GM18502 (cell line): Measurements from ENCODE around the gene SPOCK1.
"Not testable (repeated sequence)": the region's sequence is repeated elsewhere in the genome, so short reads cannot be mapped to it uniquely, and the experiment has no call there.

Source experiments
- ATAC-seq: cut with Tn5 transposase; IDR thresholded peaks from one replicate; pipeline ENCODE4 v1.9.1; 2021; ENCODE audit warnings: mild to moderate bottlenecking; ENCODE audit not compliant: unreplicated experiment, poor library complexity

Gene SPOCK1

GRCh38 chr5:137402436-137403187 is 96.5 kb downstream of the SPOCK1 start:
- ATAC-seq: no peak

GRCh38 chr5:137401946-137402345 is 97.2 kb downstream of the SPOCK1 start:
- ATAC-seq: no peak

GRCh38 chr5:137400571-137400970 is 98.6 kb downstream of the SPOCK1 start:
- no peak for ATAC-seq

- ATAC-seq: no peak
These were observed 99.2 kb downstream of the SPOCK1 start for GRCh38 chr5:137399911-137400310.

- no peak for ATAC-seq
These were observed 100.4 kb downstream of the SPOCK1 start for GRCh38 chr5:137398751-137399150.

GRCh38 chr5:137398154-137398553 is 101.0 kb downstream of the SPOCK1 start:
- no peak for ATAC-seq

- ATAC-seq: no peak
These were observed 103.9 kb downstream of the SPOCK1 start for GRCh38 chr5:137395011-137395755.

- ATAC-seq: no peak
These were observed 104.7 kb downstream of the SPOCK1 start for GRCh38 chr5:137394380-137394779.

GRCh38 chr5:137393196-137393993 is 105.7 kb downstream of the SPOCK1 start:
- no peak for ATAC-seq

GRCh38 chr5:137392261-137392660 is 106.9 kb downstream of the SPOCK1 start:
- no peak for ATAC-seq

- ATAC-seq: not testable (repeated sequence)
These were observed 108.1 kb downstream of the SPOCK1 start for GRCh38 chr5:137391044-137391443.

- no peak for ATAC-seq
These were observed 110.1 kb downstream of the SPOCK1 start for GRCh38 chr5:137389042-137389441.

GRCh38 chr5:137385064-137385463 is 114.1 kb downstream of the SPOCK1 start:
- no peak for ATAC-seq

- no peak for ATAC-seq
These were observed 115.2 kb downstream of the SPOCK1 start for GRCh38 chr5:137383909-137384308.

GRCh38 chr5:137381555-137381954 is 117.6 kb downstream of the SPOCK1 start:
- no peak for ATAC-seq

- no peak for ATAC-seq
These were observed 119.4 kb downstream of the SPOCK1 start for GRCh38 chr5:137379555-137380286.

- ATAC-seq: no peak
These were observed 123.2 kb downstream of the SPOCK1 start for GRCh38 chr5:137375741-137376526.

GRCh38 chr5:137374110-137374714 is 124.9 kb downstream of the SPOCK1 start:
- no peak for ATAC-seq

GRCh38 chr5:137372773-137373160 is 126.4 kb downstream of the SPOCK1 start:
- ATAC-seq: no peak
